HEK293T (cell line): ENCODE measurements around the gene INA.

Source experiments
- FOXM1 ChIP-seq: fragments of 450-650 bp; IDR thresholded peaks from 2 replicates; pipeline ENCODE4 v1.6.1; 2017; ENCODE audit warnings: mild to moderate bottlenecking, borderline replicate concordance
- L3MBTL2 ChIP-seq: fragments of 450-650 bp; conservative IDR thresholded peaks from 2 replicates; pipeline ENCODE4 v1.6.1; 2016; ENCODE audit warnings: mild to moderate bottlenecking
- NFRKB ChIP-seq: fragments of 450-650 bp; IDR thresholded peaks from 2 replicates; pipeline ENCODE4 v1.6.1; 2016; ENCODE audit warnings: mild to moderate bottlenecking, moderate library complexity
- SP1 ChIP-seq: fragments of 450-650 bp; IDR thresholded peaks from 2 replicates; pipeline ENCODE4 v1.6.1; 2017
- TARDBP ChIP-seq: fragments of 450-650 bp; IDR thresholded peaks from 2 replicates; pipeline ENCODE4 v1.6.1; 2016
- TF ChIP-seq, protein P1 (sequence below): fragments of 450-650 bp; IDR thresholded peaks from 2 replicates; pipeline ENCODE4 v1.6.1; 2016

DNA sequence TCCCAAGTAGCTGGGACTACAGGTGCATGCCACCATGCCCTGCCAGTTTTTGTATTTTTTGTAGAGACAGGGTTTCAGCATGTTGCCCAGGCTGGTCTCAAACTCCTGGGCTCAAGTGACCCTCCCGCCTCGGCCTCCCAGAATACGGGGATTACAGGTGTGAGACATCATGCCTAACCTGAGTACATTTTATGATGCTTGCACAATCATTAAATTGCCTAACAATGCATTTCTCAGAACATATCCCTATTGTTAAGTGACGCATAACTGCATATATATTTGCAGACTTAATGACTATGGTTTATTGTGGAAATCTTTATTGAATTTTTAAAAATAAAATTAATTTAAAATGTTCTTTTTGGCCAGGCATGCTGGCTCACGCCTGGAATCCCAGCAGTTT, 30.7 kb downstream of the INA start:
- TF ChIP-seq FOXM1 (no peak), L3MBTL2 (no peak), NFRKB (no peak), SP1 (no peak), TARDBP (no peak)
- TF ChIP-seq, protein P1, sequence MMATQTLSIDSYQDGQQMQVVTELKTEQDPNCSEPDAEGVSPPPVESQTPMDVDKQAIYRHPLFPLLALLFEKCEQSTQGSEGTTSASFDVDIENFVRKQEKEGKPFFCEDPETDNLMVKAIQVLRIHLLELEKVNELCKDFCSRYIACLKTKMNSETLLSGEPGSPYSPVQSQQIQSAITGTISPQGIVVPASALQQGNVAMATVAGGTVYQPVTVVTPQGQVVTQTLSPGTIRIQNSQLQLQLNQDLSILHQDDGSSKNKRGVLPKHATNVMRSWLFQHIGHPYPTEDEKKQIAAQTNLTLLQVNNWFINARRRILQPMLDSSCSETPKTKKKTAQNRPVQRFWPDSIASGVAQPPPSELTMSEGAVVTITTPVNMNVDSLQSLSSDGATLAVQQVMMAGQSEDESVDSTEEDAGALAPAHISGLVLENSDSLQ, result no peak
